Loucy (cell line): ENCODE data around the gene ANKRD13B.

ENCODE experiments used
- CTCF ChIP-seq: fragments of 200-600 bp; sonication (generic); conservative IDR thresholded peaks from 2 replicates; pipeline ENCODE4 v1.5.1; 2014; ENCODE audit warnings: mild to moderate bottlenecking, antibody characterized with exemption, low read length
- EZH2phosphoT487 ChIP-seq: fragments of 200-600 bp; IDR thresholded peaks from 2 replicates; pipeline ENCODE4 v1.6.1; 2018; ENCODE audit warnings: antibody characterized with exemption, mild to moderate bottlenecking, moderate library complexity, borderline replicate concordance

- TF ChIP-seq EZH2phosphoT487 (no peak), CTCF (no peak)
Observed at GRCh38 chr17:29653995-29654714, 61.2 kb downstream of the ANKRD13B start.
